SU-DHL-6 (cell line): ENCODE data around the gene RNF8.

ENCODE experiments used
- H2AFZ ChIP-seq: fragments of 200-600 bp; sonication (generic); 2 replicates; pipeline ENCODE4 v1.6.1; 2014; ENCODE audit warnings: low read depth, mild to moderate bottlenecking, moderate library complexity, mixed read lengths, antibody characterized with exemption, low read length; ENCODE audit not compliant: severe bottlenecking
- H3F3A ChIP-seq: fragments of 200-600 bp; shearing (Covaris generic); 2 replicates; pipeline ENCODE4 v1.6.0; 2016; ENCODE audit warnings: antibody characterized with exemption, mild to moderate bottlenecking; ENCODE audit not compliant: insufficient read depth
- H3K27ac ChIP-seq: fragments of 200-600 bp; sonication (generic); 2 replicates; pipeline ENCODE4 v1.5.1; 2016; ENCODE audit warnings: low read depth, mild to moderate bottlenecking, low read length, moderate library complexity, mixed read lengths
- H3K27me3 ChIP-seq: fragments of 200-600 bp; sonication (generic), shearing (Covaris generic); 2 replicates; pipeline ENCODE4 v1.6.0; 2014; ENCODE audit warnings: mild to moderate bottlenecking, low read length
- H3K36me3 ChIP-seq: fragments of 200-600 bp; sonication (generic); 2 replicates; pipeline ENCODE4 v1.6.1; 2014; ENCODE audit warnings: mild to moderate bottlenecking, low read length, mixed read lengths
- H3K4me2 ChIP-seq: fragments of 300-600, 200-600 bp; shearing (Covaris generic), sonication (generic); 2 replicates; pipeline ENCODE4 v1.6.0; 2014; ENCODE audit warnings: low read length, low read depth, mild to moderate bottlenecking; ENCODE audit not compliant: poor library complexity, severe bottlenecking
- H3K4me3 ChIP-seq: fragments of 200-600 bp; sonication (generic); 2 replicates; pipeline ENCODE4 v1.5.1; 2014; ENCODE audit warnings: antibody characterized with exemption, low read length, mild to moderate bottlenecking, mixed read lengths; ENCODE audit not compliant: insufficient read depth, poor library complexity, severe bottlenecking
- H3K79me2 ChIP-seq: fragments of 200-600 bp; sonication (generic); 2 replicates; pipeline ENCODE4 v1.6.1; 2014; ENCODE audit warnings: mild to moderate bottlenecking, low read length, moderate library complexity; ENCODE audit not compliant: insufficient read depth
- H3K9ac ChIP-seq: fragments of 200-600 bp; sonication (generic); 2 replicates; pipeline ENCODE4 v1.7.0; 2014; ENCODE audit warnings: mild to moderate bottlenecking, low read length
- H3K9me2 ChIP-seq: fragments of 200-600 bp; sonication (generic); replicated peaks from 2 replicates; pipeline ENCODE4 v1.6.1; 2014; ENCODE audit warnings: low read length; ENCODE audit not compliant: insufficient read depth
- H3K9me3 ChIP-seq: fragments of 200-600 bp; sonication (generic); 2 replicates; pipeline ENCODE4 v1.6.1; 2014; ENCODE audit warnings: low read length, mixed read lengths; ENCODE audit not compliant: insufficient read depth
- H4K20me1 ChIP-seq: fragments of 200-600 bp; sonication (generic); 2 replicates; pipeline ENCODE4 v1.6.1; 2014; ENCODE audit warnings: low read depth, mild to moderate bottlenecking, antibody characterized with exemption, low read length, moderate library complexity, mixed read lengths
- CTCF ChIP-seq: fragments of 200-600 bp; sonication (generic); IDR thresholded peaks from one replicate; pipeline ENCODE4 v1.5.1; 2017; ENCODE audit warnings: antibody characterized with exemption, mild to moderate bottlenecking, low read length, moderate library complexity; ENCODE audit not compliant: insufficient read depth, poor library complexity, severe bottlenecking
- EZH2phosphoT487 ChIP-seq: fragments of 200-600 bp; sonication (generic), shearing (Covaris generic); conservative IDR thresholded peaks from 2 replicates; pipeline ENCODE4 v1.6.1; 2018; ENCODE audit warnings: mild to moderate bottlenecking, antibody characterized with exemption, low read length, moderate library complexity, mixed read lengths

The RNF8 gene

GRCh38 chr6:37433657-37434271 is 80.0 kb downstream of the RNF8 start:
- Histone ChIP-seq H3K9ac (peak overlapping the region; percentile 77), H3K27me3 (no peaks in the 10 kb centered on the region), H3K36me3 (no peaks in the 10 kb centered on the region), H3K4me2 (peak overlapping the region; percentile 82), H3K4me3 (peak overlapping the region; percentile 78), H4K20me1 (no peaks in the 10 kb centered on the region), H2AFZ (peak overlapping the region; percentile 94), H3K79me2 (peaks cover 20% of the 10 kb centered on the region), H3F3A (peaks cover 21% of the 10 kb centered on the region), H3K9me2 (no peaks in the 10 kb centered on the region), H3K9me3 (no peaks in the 10 kb centered on the region), H3K27ac (peak overlapping the region; percentile 70)
- TF ChIP-seq EZH2phosphoT487 (no peak), CTCF (no peak)

GRCh38 chr6:37435373-37435772 is 81.6 kb downstream of the RNF8 start:
- Histone ChIP-seq H3K9ac (no peak overlapping the region), H3K79me2 (peaks cover 20% of the 10 kb centered on the region), H3K9me3 (no peaks in the 10 kb centered on the region), H3K4me2 (peak overlapping the region; percentile 82), H4K20me1 (no peaks in the 10 kb centered on the region), H2AFZ (no peak overlapping the region), H3K4me3 (no peak overlapping the region), H3K27me3 (no peaks in the 10 kb centered on the region), H3K36me3 (no peaks in the 10 kb centered on the region), H3K27ac (no peak overlapping the region), H3F3A (peaks cover 21% of the 10 kb centered on the region), H3K9me2 (no peaks in the 10 kb centered on the region)
- no peak for TF ChIP-seq CTCF
- no peak for TF ChIP-seq EZH2phosphoT487

- Histone ChIP-seq H3K9me2 (no peaks in the 10 kb centered on the region), H3K4me3 (no peak overlapping the region), H3K27me3 (no peaks in the 10 kb centered on the region), H4K20me1 (no peaks in the 10 kb centered on the region), H3K4me2 (no peak overlapping the region), H3K27ac (no peak overlapping the region), H2AFZ (no peak overlapping the region), H3K9me3 (no peaks in the 10 kb centered on the region), H3K9ac (no peak overlapping the region), H3F3A (peaks cover 21% of the 10 kb centered on the region), H3K79me2 (peaks cover 24% of the 10 kb centered on the region), H3K36me3 (no peaks in the 10 kb centered on the region)
- TF ChIP-seq CTCF (peak; percentile 21), EZH2phosphoT487 (no peak)
Measured at GRCh38 chr6:37435816-37436215, 82.0 kb downstream of the RNF8 start.
